ENCODE measurements around the gene EML6.

Gene EML6

DNA sequence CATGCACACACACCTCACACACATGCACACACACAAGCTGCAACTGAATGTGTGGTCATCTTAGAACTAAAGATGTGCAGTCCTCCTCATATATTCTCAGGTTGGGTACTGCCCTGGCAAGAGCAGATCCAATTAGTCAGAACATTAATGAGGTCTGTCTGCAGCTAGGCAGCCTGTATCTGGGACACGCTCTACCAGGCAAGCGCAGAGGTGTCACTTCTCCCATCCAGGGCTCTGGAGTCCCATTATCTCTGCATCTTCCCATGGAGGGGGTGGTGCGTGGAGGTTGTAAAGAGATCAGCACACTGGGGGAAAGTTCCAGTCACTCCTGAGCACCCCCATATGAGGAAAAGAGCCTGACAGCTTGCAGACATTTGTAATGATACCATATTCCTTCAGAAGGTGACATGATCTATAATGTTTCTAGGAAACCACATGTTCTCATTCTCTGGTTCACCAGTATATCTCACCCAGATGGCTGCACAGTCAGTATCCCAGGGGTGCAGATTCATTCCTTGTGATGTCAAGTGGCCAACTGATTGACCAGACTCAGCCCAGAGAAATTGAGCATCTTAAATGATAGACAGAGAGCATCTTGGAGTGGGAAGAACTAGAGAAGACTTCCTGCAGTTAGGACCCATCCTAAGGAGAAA lies 231.4 kb downstream of the EML6 start:
- Histone ChIP-seq H3K4me1 (ENCODE audit: control insufficient read depth, insufficient read depth, low read length) (no peaks in the 10 kb centered on the region), H3K27me3 (ENCODE audit: control insufficient read depth in 1 of 2, insufficient read depth in 2 of 2, low read length in 2 of 2) (no peaks in the 10 kb centered on the region), H3K27ac (ENCODE audit: low read length) (no peak overlapping the region), H3K4me3 (ENCODE audit: low read length in 2 of 2) (no peak overlapping the region), H3K9me3 (ENCODE audit: control insufficient read depth in 2 of 2, low read length in 2 of 2) (no peaks in the 10 kb centered on the region), H3K9ac (ENCODE audit: low read length in 2 of 2) (no peak overlapping the region), H3K36me3 (ENCODE audit: control insufficient read depth in 2 of 2, insufficient read depth in 2 of 2, low read length in 2 of 2) (no peaks in the 10 kb centered on the region)

GRCh38 chr2:54955358-54956110 lies 232.1 kb downstream of the EML6 start:
- Histone ChIP-seq H3K27me3 (ENCODE audit: control insufficient read depth in 1 of 2, insufficient read depth in 2 of 2, low read length in 2 of 2) (no peaks in the 10 kb centered on the region), H3K4me1 (ENCODE audit: control insufficient read depth, insufficient read depth, low read length) (peaks cover 2% of the 10 kb centered on the region), H3K9me3 (ENCODE audit: control insufficient read depth in 2 of 2, low read length in 2 of 2) (no peaks in the 10 kb centered on the region), H3K27ac (ENCODE audit: low read length) (no peak overlapping the region), H3K36me3 (ENCODE audit: control insufficient read depth in 2 of 2, insufficient read depth in 2 of 2, low read length in 2 of 2) (no peaks in the 10 kb centered on the region), H3K9ac (ENCODE audit: low read length in 2 of 2) (no peak overlapping the region), H3K4me3 (ENCODE audit: low read length in 2 of 2) (no peak overlapping the region)

DNA sequence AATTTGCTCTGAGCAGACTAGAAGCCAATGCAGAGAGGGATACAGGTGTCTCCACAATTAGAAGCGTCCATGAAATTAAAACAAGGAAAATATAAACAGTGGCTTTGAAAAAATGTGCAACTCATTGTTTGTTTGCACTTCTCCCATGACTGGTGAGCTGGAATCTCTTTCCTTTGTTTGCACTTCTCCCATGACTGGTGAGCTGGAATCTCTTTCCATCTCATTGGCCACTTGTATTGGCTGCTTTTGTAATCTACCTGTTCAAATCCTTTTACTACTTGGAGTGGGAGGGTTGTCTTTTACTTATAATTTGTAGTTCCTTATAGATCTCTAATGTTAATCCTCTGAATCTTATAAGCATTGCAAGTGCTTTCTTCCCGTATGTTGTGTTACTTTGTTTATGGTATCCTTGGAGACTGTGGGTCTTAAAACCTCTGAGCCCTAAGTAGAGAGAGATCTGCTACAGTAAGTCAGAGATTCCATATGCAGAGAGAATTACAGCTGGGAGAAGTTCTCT lies 232.7 kb downstream of the EML6 start:
- no peak overlapping the region for H3K27ac ChIP-seq (ENCODE audit: low read length)
- no peaks in the 10 kb centered on the region for H3K27me3 ChIP-seq (ENCODE audit: control insufficient read depth in 1 of 2, insufficient read depth in 2 of 2, low read length in 2 of 2)
- no peak overlapping the region for H3K9ac ChIP-seq (ENCODE audit: low read length in 2 of 2)
- H3K4me3 ChIP-seq (ENCODE audit: low read length in 2 of 2): no peak overlapping the region
- no peaks in the 10 kb centered on the region for H3K36me3 ChIP-seq (ENCODE audit: control insufficient read depth in 2 of 2, insufficient read depth in 2 of 2, low read length in 2 of 2)
- peaks cover 2% of the 10 kb centered on the region for H3K4me1 ChIP-seq (ENCODE audit: control insufficient read depth, insufficient read depth, low read length)
- H3K9me3 ChIP-seq (ENCODE audit: control insufficient read depth in 2 of 2, low read length in 2 of 2): no peaks in the 10 kb centered on the region

DNA sequence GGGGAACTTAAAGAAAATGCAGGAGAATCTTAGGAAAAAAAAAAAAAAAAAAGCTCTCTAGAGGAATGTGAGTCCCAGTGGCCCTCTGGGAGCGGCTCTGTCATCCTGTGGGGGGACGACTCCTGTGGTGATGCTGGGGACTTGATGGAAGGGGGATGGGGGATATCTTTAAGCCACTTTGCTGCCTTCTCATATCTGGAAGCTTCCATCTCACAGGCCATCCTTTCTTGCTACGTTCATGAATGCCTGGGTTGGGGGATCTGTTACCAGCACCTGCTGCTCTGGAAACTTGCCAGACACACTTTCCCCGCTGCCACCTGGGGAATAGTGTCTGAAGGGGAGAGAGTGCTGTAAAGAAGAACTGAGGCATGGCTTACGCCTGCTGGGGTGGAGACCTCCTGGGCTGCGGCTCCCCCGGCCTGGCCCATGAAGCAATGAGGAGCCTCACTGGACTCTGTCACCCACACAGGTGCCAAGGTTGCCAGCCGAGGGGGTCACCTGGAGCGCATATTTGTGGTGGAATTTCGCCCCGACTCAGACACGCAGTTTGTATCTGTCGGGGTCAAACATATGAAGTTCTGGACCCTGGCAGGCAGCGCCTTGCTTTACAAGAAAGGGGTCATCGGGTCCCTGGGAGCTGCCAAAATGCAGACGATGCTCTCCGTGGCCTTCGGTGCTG lies 234.0 kb downstream of the EML6 start:
- H3K36me3 ChIP-seq (ENCODE audit: control insufficient read depth in 2 of 2, insufficient read depth in 2 of 2, low read length in 2 of 2): no peaks in the 10 kb centered on the region
- H3K27me3 ChIP-seq (ENCODE audit: control insufficient read depth in 1 of 2, insufficient read depth in 2 of 2, low read length in 2 of 2): no peaks in the 10 kb centered on the region
- no peak overlapping the region for H3K9ac ChIP-seq (ENCODE audit: low read length in 2 of 2)
- no peak overlapping the region for H3K27ac ChIP-seq (ENCODE audit: low read length)
- H3K4me1 ChIP-seq (ENCODE audit: control insufficient read depth, insufficient read depth, low read length): peaks cover 2% of the 10 kb centered on the region
- H3K4me3 ChIP-seq (ENCODE audit: low read length in 2 of 2): no peak overlapping the region
- no peaks in the 10 kb centered on the region for H3K9me3 ChIP-seq (ENCODE audit: control insufficient read depth in 2 of 2, low read length in 2 of 2)

DNA sequence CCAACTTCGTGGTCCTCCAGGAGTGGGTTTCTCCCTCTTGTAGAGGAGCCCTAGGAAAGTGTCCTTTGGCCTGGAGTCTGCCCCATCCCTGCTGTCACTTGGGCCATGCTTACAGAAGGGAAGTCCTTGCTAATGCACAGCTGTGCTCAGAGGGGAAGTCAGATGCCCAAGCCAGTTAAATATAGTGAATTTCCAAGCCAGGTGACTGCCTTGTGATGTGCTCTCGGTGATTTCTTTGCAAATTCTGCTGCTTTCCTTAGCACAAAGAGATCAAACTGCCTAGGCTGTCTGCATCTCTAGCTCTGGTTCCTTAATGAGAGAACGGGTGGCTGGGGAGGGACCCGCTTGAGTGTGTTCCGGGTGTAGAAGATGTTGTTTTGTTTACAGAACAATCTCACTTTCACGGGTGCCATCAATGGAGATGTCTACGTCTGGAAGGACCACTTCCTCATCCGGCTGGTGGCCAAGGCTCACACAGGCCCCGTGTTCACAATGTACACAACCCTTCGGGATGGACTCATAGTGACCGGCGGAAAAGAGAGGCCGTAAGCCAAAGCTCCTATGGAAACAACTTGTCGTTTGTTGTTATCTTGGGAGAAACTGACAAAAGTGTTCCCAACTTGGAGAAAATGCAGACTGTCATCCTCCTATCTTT lies 235.4 kb downstream of the EML6 start:
- no peaks in the 10 kb centered on the region for H3K36me3 ChIP-seq (ENCODE audit: control insufficient read depth in 2 of 2, insufficient read depth in 2 of 2, low read length in 2 of 2)
- no peak overlapping the region for H3K27ac ChIP-seq (ENCODE audit: low read length)
- no peak overlapping the region for H3K4me3 ChIP-seq (ENCODE audit: low read length in 2 of 2)
- no peak overlapping the region for H3K9ac ChIP-seq (ENCODE audit: low read length in 2 of 2)
- H3K9me3 ChIP-seq (ENCODE audit: control insufficient read depth in 2 of 2, low read length in 2 of 2): no peaks in the 10 kb centered on the region
- no peaks in the 10 kb centered on the region for H3K27me3 ChIP-seq (ENCODE audit: control insufficient read depth in 1 of 2, insufficient read depth in 2 of 2, low read length in 2 of 2)
- peaks cover 2% of the 10 kb centered on the region for H3K4me1 ChIP-seq (ENCODE audit: control insufficient read depth, insufficient read depth, low read length)

DNA sequence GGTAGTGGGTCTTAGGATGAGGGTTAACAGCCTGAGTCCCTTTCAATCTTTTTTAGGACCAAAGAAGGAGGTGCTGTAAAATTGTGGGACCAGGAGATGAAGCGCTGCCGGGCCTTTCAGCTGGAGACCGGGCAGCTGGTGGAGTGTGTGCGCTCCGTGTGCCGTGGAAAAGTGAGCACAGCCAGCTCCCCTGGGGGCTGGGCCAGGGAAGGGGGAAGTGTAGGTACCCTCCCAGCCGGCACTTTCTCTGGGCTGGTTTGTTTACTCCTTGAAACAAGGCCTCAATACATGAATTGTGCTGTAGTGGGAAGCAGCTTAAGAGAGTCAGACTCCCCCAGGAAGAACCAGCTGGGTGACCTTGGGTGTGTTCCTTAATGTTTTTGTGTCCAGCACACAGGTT lies 236.7 kb downstream of the EML6 start:
- Histone ChIP-seq H3K4me1 (ENCODE audit: control insufficient read depth, insufficient read depth, low read length) (peaks cover 2% of the 10 kb centered on the region), H3K27me3 (ENCODE audit: control insufficient read depth in 1 of 2, insufficient read depth in 2 of 2, low read length in 2 of 2) (no peaks in the 10 kb centered on the region), H3K36me3 (ENCODE audit: control insufficient read depth in 2 of 2, insufficient read depth in 2 of 2, low read length in 2 of 2) (no peaks in the 10 kb centered on the region), H3K9me3 (ENCODE audit: control insufficient read depth in 2 of 2, low read length in 2 of 2) (no peaks in the 10 kb centered on the region), H3K4me3 (ENCODE audit: low read length in 2 of 2) (no peak overlapping the region), H3K27ac (ENCODE audit: low read length) (no peak overlapping the region), H3K9ac (ENCODE audit: low read length in 2 of 2) (no peak overlapping the region)

GRCh38 chr2:54962511-54962910 lies 239.0 kb downstream of the EML6 start:
- H3K27ac ChIP-seq (ENCODE audit: low read length): no peak overlapping the region
- no peaks in the 10 kb centered on the region for H3K9me3 ChIP-seq (ENCODE audit: control insufficient read depth in 2 of 2, low read length in 2 of 2)
- no peak overlapping the region for H3K4me3 ChIP-seq (ENCODE audit: low read length in 2 of 2)
- peaks cover 2 to 4% of the 10 kb centered on the region in 2 donors for H3K36me3 ChIP-seq (ENCODE audit: control insufficient read depth in 2 of 2, insufficient read depth in 2 of 2, low read length in 2 of 2)
- H3K9ac ChIP-seq (ENCODE audit: low read length in 2 of 2): no peak overlapping the region
- no peaks in the 10 kb centered on the region for H3K27me3 ChIP-seq (ENCODE audit: control insufficient read depth in 1 of 2, insufficient read depth in 2 of 2, low read length in 2 of 2)
- peaks cover 2% of the 10 kb centered on the region for H3K4me1 ChIP-seq (ENCODE audit: control insufficient read depth, insufficient read depth, low read length)

- Histone ChIP-seq H3K4me3 (ENCODE audit: low read length in 2 of 2) (no peak overlapping the region), H3K9me3 (ENCODE audit: control insufficient read depth in 2 of 2, low read length in 2 of 2) (no peaks in the 10 kb centered on the region), H3K9ac (ENCODE audit: low read length in 2 of 2) (no peak overlapping the region), H3K27me3 (ENCODE audit: control insufficient read depth in 1 of 2, insufficient read depth in 2 of 2, low read length in 2 of 2) (no peaks in the 10 kb centered on the region), H3K4me1 (ENCODE audit: control insufficient read depth, insufficient read depth, low read length) (peaks cover 2% of the 10 kb centered on the region), H3K36me3 (ENCODE audit: control insufficient read depth in 2 of 2, insufficient read depth in 2 of 2, low read length in 2 of 2) (peaks cover 3 to 4% of the 10 kb centered on the region in 2 donors), H3K27ac (ENCODE audit: low read length) (no peak overlapping the region)
These were observed 239.5 kb downstream of the EML6 start for GRCh38 chr2:54962935-54963440.

DNA sequence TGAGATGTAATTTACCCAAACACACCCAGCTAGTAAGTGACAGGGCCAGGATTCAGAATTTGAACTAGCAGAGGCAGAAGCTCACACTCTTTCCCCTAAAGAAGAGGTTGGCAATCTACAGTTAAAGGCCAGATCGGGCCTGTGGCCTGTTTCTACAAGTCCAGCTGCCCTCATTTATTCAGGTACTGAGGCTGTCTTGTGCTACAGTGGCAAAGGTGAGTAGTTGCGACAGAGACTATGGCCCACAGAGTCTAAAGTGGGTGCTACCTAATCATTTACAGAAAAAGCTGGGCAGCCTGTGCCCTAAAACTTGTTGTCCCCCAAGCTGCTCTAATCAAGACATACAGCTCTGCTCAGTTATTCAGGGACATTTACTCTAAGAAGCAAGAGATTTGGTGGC lies 240.0 kb downstream of the EML6 start:
- no peaks in the 10 kb centered on the region for H3K27me3 ChIP-seq (ENCODE audit: control insufficient read depth in 1 of 2, insufficient read depth in 2 of 2, low read length in 2 of 2)
- H3K9me3 ChIP-seq (ENCODE audit: control insufficient read depth in 2 of 2, low read length in 2 of 2): no peaks in the 10 kb centered on the region
- H3K9ac ChIP-seq (ENCODE audit: low read length in 2 of 2): no peak overlapping the region
- no peak overlapping the region for H3K27ac ChIP-seq (ENCODE audit: low read length)
- no peak overlapping the region for H3K4me3 ChIP-seq (ENCODE audit: low read length in 2 of 2)
- H3K4me1 ChIP-seq (ENCODE audit: control insufficient read depth, insufficient read depth, low read length): peaks cover 2% of the 10 kb centered on the region
- H3K36me3 ChIP-seq (ENCODE audit: control insufficient read depth in 2 of 2, insufficient read depth in 2 of 2, low read length in 2 of 2): peaks cover 4 to 7% of the 10 kb centered on the region in 2 donors

DNA sequence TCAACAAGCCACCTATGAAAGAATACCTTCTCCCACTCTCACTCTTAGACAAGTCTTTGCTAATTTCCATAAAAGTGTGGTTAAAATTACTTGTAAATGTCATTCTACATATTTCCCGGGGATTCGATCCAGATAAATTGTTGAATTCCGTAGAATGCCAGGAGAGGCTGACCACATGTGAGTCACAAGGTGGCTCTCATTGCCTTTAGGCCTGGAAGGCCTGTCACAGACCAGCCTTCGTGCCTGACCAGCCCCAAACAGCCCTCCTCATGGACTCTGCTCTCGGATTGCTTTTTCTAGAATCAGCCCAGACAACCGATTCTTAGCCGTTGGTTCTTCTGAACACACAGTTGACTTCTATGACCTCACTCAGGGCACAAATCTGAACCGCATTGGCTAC lies 240.8 kb downstream of the EML6 start:
- Histone ChIP-seq H3K9me3 (ENCODE audit: control insufficient read depth in 2 of 2, low read length in 2 of 2) (no peaks in the 10 kb centered on the region), H3K4me1 (ENCODE audit: control insufficient read depth, insufficient read depth, low read length) (peaks cover 2% of the 10 kb centered on the region), H3K9ac (ENCODE audit: low read length in 2 of 2) (no peak overlapping the region), H3K27ac (ENCODE audit: low read length) (no peak overlapping the region), H3K36me3 (ENCODE audit: control insufficient read depth in 2 of 2, insufficient read depth in 2 of 2, low read length in 2 of 2) (peaks cover 4 to 8% of the 10 kb centered on the region in 2 donors), H3K27me3 (ENCODE audit: control insufficient read depth in 1 of 2, insufficient read depth in 2 of 2, low read length in 2 of 2) (no peaks in the 10 kb centered on the region), H3K4me3 (ENCODE audit: low read length in 2 of 2) (no peak overlapping the region)
